GM21723 (cell line): Measurements from ENCODE around the gene ZNFX1.
"Not testable (repeated sequence)": the region's sequence is repeated elsewhere in the genome, so short reads cannot be mapped to it uniquely, and the experiment has no call there.

Experiments
- ATAC-seq: cut with Tn5 transposase; IDR thresholded peaks from one replicate; pipeline ENCODE4 v1.9.1; 2021; ENCODE audit warnings: mild to moderate bottlenecking, moderate library complexity; ENCODE audit not compliant: unreplicated experiment

ZNFX1 gene

DNA sequence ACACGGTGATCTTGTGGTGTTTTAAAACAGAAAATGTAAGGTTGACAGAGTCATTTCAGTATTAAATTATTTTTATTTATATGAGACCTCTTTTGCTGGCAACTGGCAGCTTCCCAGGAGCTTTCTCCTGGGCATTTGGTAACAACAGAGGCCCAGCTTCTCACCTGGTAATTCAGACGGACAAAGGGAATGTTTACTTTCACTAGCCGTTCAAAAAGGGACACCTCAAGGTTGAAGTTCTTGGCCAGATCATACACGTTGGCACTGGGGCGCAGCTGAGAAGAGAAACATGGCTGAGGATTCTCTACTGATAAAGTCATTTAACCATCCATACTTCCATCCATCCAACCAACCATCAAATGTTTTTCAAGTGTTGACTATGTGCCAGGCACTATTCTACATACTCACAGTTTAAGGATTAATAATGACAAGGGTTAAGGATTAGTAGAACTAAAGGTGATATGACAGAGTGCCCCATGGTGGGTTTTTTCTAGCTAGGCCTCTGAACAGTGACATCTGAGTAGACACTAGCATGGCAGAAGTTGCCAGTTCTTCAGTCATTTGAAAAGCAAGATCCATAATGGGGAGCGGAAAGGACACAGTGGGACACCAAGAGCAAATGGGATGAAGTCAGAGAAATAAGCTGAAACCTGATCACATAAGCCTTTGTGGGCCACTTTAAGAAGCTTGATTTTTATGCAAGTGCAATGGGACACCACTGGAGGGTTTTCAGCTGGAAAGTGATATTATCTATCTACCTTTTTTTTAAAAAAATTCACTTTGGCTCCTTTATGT lies 25.1 kb downstream of the ZNFX1 start:
- no peak for ATAC-seq

DNA sequence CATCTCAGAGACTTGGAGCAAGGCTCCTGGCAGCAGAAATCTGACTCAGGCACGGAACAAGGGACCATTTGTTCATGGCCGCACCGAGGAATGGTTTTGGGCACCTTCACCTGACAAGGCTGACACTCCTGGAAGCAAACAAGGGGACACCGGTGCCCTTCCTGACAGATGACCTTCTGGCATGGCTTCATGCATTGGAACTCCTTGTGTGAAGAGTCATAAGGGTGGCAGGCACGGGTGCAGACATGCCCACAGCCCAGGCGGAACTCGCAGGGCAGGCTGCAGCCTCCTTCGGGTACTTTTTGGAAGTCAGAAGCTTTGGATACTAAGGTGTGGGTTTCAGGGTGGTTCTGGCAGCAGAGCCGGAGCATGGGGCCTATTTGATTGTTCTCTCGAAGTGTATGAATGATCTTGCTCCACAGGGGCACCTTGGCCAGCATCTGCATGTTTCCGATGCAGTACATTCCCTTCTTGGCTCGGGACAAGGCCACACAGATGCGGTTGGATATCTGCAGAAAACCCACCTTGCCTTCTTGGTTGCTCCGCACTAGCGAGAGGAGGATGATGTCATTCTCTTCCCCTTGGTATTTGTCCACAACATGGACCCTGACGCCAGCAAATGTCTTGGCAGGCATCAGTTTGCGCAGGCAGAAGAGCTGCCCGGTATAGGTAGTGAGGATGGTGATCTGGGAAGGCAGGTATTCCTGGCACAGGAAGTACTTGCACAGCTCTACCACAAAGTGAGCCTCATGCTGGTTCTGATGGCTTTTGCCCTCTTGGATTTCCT lies 28.8 kb downstream of the ZNFX1 start:
- ATAC-seq = no peak

DNA sequence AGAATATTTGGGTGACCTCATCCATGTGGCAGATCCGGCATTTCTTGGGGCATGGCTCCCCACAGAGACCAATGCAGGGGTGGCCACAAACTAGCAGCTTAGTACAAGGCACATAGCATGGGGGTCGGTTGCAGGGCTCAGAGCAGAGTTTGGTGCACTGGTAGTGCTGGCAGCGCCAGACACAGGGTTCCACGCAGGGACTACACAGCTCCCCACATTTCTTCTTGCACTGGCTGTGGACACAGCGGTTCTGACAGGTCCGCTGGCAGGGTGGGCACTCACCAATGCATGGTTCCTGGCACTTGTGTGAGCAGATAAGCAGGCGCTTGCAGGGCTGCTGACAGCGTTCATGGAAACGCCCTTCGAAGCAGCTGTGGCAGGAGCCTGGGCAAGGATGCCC lies 29.6 kb downstream of the ZNFX1 start:
- no peak for ATAC-seq

DNA sequence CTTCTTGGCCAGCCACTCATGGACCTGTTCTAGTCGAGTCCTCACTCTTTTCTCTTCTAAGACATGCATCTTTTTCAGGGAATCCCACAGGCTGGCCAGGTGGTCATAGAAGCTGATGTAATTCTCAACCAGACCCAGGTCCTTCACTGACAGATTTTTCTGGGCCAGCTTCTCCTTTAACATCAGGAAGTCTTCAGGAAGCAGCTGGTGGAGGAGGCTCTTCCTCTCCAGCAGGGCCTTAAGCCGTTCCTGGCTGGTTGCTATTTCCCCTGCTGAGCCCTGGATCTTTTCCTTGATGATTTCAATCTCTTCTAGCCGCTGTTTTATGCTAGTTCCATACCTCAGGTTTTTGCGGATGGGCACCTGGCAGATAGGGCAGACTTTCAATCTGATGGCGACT lies 30.1 kb downstream of the ZNFX1 start:
- ATAC-seq = no peak

DNA sequence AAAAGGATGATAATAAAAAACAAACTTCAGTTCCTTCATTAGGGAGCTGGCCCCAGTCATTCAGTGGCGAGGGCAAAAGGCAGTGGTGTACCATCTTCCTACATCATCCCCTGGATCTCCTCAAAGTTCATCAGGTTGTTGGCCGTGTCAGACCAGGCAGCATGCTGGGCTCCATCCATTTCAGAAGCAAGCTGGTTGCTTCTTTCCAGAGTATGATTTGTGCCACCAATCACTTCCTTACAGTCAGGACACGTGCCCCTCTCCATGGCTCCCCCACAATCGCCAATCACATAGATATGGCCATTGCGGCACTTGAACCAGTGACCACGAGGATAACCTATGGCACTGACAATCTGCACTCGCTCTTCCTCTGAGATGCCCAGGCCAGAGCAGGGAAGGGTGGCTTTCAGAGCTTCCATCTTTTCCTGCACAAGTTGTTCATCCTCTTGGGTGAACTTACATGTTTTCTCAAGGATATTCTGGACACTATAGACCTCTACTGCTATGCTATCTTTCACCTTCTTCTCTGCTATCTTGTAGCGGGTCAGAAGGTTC lies 30.6 kb downstream of the ZNFX1 start:
- ATAC-seq = no peak

DNA sequence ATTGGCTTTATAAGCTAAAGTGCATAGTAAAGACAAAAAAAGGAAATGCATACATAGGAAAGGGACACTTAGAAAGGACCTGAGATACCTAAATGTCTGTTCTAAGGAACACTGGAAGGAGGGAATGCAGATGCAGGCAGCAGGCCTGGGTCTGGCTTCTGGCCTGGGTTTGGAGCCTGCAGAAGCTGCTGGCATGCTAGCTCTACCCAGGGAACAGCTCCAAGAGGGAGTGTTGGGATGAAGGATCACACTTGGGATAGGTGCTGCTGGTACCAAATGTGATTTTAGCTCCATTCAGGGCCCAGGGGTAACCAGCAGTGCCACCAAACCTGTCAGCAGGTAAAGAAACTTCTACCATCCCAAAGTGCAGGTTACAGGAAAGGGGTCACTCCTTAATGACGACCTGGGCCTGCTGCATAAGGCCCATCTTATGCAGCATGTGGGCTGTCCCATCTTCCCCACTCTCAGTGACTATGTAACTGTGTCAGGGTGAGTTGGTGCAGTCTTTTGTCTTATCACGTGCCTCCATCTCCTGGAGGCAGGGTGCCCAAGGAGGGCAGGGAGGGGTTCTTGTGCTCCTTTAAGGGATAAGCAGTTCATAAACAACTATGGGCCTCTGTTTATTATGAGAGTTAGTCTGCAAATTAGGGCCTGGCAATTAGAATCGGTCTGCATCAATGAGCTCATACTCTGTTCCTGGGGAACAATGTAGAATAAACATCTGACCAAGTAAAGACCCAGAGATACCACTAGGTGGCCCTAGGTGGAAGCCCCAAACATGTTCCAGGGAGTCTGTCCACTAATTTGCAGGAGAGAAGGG lies 31.7 kb downstream of the ZNFX1 start:
- ATAC-seq = no peak

DNA sequence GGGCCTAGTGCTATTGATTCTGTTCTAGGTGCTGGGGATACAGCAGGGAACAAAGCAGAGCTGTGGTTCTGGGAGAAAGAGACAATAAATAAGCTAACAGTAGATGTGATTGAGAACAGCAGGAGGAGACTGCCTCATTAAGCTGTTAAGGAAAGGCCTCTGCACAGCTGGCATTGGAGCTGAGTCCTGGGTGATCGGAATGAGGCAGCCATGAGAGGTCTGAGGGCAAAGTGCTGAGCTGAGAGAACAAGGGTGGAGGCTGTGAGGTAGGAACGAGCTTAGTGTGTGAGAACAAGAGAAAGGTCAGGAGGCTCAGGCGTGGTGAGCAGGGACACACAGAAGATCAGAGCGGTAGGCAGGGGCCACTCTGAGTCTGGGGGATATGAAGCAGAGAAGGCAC lies 40.3 kb downstream of the ZNFX1 start:
- ATAC-seq = no peak

DNA sequence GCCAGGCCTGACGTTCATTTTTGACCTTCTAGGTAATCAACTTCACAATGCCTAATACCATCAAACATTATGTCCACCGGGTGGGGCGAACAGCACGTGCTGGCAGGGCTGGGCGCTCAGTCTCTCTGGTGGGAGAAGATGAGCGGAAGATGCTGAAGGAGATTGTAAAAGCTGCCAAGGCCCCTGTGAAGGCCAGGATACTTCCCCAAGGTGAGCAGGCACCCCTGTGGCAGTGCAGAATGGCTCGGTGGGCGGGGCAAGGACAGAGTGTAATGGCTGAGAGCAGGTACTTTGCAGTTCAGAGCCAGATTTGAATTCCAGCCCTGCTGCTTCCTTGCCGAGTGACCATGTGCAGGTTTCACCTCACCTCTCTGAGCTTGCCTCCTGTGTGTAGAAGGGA lies 41.6 kb downstream of the ZNFX1 start:
- no peak for ATAC-seq

DNA sequence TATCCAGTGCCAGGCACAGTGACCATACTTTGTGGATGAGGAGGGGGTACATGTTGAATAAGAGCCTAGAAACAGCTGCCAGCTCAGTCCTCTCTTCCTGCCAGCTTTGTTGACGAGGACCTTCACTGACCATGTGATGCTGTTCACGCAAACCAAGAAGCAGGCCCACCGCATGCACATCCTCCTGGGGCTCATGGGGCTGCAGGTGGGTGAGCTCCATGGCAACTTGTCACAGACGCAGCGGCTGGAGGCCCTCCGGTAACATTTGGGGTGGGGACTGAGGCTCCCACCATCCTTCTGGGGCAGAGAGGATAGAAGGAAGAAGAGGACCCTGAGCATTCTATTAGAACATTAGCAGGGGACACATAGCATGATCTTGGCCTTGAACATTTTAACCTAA lies 43.0 kb downstream of the ZNFX1 start:
- no peak for ATAC-seq

DNA sequence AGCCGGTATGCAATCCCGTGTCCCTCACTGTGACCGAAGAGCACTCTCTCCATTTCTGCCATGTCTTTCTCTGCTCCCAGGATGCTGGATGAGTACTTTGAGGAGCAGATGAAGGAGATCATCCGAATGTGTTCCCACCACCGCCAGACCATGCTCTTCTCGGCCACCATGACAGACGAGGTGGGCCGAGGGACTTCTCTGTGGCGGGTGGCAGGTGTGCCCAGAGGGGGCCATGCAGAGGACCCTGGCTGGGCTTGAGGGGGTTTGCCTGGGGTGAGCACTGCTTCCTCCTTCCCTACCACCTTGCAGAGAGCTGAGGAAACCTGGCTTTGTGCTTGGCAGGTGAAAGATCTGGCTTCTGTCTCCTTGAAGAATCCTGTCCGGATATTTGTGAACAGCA lies 44.6 kb downstream of the ZNFX1 start:
- no peak for ATAC-seq

DNA sequence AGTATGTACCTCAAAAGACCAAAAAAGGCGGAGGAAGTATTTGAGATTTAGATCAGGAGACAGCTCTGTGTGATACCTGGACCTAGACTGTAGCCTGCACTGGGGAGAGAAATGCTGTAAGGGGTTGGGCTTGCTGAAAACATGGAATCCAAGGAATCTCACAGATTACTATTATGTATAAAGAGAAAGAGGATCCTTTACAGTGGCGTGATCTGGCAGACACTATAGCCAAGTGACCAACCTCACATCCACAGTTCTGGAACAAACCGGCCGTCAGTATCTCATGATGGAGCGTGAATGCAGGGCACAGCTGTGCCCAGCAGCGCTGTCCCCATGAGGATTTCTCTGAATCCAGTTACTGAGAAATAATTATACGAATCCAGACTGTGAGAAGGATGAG lies 46.4 kb downstream of the ZNFX1 start:
- ATAC-seq = no peak

DNA sequence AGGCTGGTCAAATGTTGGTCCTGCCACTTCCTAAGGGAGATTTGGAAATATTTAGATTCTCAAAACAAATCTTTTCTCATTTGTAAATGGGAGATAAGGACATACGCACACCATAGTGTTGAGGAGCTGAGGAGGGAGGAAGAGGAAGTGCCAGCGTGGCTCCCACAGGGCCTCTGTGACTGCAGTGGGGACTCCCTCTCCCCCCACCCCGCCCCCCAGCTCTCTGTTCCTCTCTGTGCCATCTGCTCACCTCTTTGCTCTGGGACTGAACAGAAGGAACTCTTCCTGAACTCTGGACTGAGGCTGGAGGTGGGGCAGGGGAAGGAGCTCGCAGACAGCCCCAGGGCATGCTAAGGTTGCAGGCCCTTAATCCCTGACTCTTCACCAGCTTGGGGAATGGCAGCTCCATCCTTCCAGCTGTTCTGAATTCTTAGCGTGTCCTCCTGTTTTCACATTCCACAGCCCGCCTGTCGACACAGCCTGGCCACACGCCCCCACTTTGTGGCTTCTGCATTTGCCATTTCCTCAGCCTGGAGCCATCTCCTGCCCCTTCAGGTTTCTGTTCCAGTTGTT lies 47.2 kb downstream of the ZNFX1 start:
- no peak for ATAC-seq

DNA sequence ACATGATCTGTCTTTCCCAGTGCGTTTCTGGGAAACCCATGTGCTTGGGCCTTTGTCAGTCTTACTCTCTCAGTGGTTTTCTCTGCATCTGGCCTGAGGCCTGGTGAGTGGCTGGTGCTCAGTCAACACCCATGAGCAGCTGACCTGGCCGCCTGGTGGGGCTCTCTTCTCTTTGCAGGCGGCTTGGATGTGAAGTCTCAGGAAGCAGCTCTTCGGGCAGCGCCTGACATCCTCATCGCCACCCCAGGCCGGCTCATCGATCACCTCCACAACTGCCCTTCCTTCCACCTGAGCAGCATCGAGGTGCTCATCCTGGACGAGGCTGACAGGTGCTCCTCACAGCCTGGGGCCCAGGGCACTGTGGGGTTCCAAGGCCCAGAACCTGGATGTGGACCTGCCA lies 47.8 kb downstream of the ZNFX1 start:
- no peak for ATAC-seq

DNA sequence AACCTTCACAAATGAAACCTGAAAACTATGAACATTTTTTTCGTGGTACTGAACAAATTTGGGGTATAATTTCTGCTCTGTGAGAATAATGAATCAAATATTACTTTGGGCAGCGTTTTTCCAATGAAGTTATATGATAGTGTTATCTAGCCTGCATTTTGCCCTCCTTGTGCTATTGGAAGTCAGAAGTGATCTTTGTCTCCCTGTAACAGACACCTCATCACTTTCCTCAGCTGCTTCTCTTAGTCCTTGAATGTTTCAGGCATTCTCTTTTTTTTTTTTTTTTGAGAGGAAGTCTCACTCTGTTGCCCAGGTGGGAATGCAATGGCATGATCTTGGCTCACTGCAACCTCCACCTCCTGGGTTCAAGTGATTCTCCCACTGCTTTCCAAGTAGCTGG lies 48.5 kb downstream of the ZNFX1 start:
- ATAC-seq = no peak

DNA sequence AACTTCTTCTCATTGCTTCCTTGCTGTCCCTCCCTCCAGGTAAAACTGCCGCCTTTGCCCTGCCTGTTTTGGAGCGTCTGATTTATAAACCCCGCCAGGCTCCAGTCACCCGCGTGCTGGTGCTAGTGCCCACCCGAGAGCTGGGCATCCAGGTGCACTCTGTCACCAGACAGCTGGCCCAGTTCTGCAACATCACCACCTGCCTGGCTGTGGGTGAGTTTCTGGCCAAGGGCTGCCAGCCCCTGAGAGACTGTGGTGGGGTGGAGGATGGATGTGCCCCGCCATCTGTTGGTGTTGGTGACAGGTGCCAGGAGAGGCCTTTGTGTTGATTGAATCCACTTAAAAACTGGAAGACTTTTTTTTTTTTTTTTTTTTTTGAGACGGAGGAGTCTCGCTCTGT lies 49.2 kb downstream of the ZNFX1 start:
- ATAC-seq = no peak

DNA sequence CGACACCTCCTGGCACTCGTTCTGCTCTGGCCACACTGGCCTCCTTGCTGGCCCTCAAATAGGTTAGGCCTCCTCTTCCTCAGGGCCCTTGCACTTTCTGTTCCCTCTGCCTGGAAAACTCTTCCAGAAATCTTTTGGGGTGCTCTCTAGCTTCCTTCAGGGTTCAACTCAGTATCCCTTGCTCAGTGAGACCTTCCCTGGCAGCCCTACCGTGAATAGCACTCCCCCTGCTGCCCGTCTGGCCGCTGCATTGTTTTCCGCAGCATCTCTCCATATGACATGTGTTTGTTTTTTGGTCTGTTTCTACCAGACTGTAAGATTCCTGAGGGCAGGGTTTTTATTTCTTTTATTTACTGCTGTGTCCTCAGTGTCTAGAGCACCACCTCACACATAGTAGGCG lies 52.0 kb downstream of the ZNFX1 start:
- ATAC-seq = no peak

DNA sequence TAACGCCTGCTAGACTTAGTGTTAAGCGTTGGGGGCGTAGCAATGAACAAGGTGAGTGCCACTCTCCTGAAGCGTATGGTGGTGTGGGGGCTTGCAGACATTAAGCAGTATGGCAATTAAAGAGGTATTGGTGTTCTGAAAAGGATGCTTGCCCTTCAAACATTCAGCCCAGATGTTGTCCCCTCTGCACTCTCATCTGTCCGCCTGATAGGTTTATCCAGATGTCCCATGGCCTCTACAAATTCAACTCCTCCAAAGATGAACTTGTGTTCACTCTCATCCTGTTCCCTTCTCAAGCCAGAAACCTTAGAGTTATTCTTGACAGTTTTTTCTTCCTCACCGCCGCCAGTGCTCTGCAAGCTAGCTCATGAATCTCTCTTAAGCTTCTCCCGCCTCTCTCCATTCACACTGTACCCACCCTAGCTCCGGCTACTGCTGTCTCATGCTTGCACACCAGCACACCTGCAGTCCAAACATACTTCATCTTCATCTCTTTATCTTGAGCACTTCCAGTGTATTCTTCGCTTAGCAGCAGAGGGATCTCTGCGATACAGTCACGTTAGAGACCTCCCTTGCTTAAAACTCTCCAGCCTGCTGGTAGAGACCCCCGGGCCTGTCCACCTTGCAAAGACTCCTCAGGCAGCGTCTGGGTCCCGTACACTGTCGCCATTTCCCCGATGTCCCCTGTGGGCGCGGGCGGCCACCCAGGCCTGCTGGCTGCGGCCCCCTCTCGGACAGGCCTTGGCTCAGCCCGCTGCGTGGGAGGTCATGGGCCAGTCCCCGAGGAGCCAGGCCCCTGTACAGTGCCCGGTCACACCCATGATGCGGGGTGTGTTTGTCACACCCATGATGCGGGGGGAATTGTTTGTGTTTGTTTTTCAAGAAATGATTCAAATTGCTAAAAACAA lies 57.7 kb downstream of the ZNFX1 start:
- ATAC-seq = no peak

DNA sequence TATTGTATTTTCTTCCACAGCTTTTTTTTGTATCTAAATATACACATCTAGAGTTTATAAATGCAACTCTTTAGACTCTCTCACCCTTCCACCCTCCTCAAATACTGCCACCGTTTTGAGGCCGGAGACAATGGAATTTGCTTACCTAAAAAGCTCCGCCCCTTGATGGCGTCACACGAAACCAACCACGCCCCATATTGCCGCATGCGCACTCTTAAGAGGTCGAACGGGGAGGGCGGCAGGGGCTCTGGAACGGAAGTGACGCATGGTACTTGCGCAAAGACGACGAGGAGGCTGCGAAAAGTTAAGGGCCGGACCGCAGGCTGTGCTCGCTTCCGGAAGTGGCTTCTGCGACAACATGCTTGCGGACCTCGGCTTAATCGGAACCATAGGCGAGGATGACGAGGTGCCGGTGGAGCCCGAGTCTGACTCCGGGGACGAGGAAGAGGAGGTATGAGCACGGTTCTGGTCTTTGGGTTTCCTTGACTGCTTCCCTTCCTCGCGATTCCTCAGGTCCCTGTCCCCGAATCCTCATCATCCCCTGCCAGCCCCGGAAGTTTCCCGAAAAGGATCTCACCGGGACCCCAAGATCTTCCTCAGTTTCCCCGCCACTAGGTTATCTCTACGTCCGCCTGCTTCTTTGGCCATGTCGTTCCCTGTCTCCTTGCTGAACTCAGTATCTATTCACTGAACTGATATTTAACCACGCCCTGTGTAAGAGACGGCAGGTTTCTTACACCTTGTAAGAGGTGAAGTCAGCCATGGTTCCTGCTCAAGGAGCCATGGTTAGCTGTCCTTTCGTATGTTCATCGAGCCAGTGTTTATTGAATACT lies 58.5 kb downstream of the ZNFX1 start, which contains the start of gene DDX27:
Gene DDX27 (plus strand): TSS at position 326 of the 833 bp plus-strand sequence. CDS start 33 bp downstream, at position 359.
- peak; percentile 86 for ATAC-seq

DNA sequence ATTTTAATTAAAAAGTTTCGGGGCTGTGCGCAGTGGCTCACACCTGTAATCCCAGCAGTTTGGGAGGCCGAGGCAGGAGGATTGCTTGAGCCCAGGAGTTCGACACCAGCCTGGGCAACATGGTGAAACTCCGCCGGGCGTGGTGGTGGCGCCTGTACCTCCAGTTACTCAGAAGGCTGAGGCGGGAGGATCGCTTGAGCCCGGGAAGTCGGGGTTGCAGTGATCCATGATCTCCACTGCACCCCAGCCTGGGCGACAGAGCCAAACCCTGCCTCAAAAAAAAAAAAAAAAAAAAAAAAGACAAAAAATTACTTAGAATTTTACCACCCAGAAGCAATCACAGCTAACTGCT lies 59.1 kb downstream of the ZNFX1 start:
- ATAC-seq = not testable (repeated sequence)
